HCEC 1CT (cell line): ENCODE results near the gene MON1A.

Experiments
- DNase-seq: peaks from one replicate; pipeline ENCODE4 v3.0.0-alpha.2; 2017

MON1A gene

DNA sequence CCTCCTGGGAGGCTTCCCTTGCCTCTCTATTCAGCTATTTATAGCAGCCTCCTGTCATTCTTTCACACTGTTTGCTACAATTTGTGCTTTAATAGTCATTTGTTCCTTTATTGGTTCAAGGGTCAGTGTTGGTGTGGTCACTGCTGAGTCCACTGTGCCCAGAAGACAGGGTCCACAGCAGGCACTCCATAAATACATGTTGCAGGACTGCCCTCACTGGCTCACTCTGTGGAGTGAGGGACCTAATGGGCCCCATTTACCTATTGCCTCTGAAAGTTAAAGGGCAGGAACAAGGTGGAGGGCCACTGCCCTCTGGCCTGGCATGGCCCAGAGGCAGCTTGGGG, 42.7 kb downstream of the MON1A start:
- DNase-seq = no peak

GRCh38 chr3:49883998-49884397, 45.6 kb downstream of the MON1A start:
- DNase-seq = no peak

GRCh38 chr3:49882166-49882565, 47.4 kb downstream of the MON1A start:
- no peak for DNase-seq

- no peak for DNase-seq
Measured at GRCh38 chr3:49880581-49881315, 48.9 kb downstream of the MON1A start.

GRCh38 chr3:49879721-49880120, 49.9 kb downstream of the MON1A start:
- DNase-seq = no peak

DNA sequence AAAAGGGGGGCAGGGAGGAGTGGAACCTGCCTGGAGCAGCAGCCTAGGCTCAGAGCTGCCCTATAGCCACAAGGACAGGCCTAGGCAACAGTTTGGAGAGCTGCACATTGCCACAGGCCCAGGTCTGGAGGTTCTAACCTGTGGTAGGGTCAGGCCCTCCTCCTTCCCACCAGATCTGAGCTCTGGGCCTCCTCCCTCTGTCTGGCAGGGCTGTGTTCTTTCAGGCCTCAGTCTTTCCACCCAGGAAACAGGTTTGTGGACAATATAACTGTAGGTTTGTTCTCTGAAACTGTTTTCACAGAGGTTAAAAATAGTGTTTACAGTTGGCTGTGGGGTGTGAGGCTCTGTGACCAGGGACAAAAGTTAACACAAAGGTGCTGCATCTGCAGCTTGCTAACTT, 50.9 kb downstream of the MON1A start:
- DNase-seq = no peak

DNA sequence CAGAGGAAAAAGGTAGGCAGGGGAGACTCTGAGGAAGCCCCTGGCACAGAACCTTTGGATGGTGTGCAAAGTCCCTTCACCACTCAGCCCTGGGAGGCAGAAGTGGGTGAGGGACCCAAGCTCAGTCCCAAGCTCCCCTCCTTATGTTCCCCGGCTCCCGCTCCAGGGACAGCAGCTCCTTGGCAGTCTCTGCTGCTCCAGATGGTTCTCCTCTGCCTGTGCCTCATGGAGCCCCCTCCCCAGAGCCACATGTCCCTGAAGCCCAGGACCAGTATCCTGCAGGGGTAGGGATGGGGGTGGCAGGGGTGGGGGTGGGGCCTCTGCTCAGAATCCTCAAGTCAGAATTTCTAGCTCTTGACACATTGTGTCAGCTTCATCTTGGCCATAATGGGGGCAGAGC, 51.9 kb downstream of the MON1A start:
- DNase-seq = no peak

DNA sequence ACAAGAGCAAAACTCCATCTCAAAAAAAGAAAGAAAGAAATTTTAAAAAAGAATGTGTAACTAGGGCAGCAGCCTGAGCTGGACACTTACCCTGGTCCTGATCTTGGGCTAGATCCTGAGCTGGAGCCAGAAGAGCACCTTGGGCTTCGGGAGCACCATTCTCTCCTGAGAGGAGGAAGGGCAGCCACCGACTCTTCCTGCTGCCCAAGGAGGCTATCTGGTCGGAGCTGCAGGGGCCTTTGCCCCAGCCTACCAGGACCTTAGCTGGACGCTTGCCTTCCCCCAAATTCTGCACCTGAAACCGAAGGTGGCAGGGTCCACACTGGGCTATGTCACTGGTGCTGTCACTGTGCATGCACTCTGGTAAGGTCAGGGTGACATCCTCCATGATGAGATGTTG, 53.0 kb downstream of the MON1A start:
- DNase-seq = no peak

GRCh38 chr3:49873623-49874022, 56.0 kb downstream of the MON1A start:
- DNase-seq = no peak

DNA sequence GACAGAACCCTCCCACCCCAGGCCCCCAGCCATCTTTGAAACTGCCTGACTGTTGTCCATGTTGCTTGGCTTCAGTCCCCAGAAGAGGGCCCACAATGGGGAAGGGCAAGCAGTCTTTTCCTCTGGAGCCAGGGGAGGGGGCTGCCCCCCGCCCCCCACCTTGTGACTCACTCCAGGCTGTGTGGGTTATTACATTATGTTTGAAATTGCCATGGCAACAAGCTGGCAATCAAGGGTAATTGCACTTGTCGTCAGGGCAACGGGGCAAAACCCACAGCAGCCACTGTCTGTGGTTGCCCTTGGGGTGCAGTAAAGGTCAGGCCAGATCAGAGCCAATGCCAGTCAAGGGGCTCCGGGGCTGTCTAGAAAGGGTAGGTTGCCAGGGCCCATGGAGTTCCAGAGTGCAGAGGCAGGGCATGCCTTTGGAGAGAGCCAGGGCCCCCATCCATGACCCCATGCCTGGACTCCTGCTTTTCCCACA, 56.8 kb downstream of the MON1A start:
- no peak for DNase-seq

DNA sequence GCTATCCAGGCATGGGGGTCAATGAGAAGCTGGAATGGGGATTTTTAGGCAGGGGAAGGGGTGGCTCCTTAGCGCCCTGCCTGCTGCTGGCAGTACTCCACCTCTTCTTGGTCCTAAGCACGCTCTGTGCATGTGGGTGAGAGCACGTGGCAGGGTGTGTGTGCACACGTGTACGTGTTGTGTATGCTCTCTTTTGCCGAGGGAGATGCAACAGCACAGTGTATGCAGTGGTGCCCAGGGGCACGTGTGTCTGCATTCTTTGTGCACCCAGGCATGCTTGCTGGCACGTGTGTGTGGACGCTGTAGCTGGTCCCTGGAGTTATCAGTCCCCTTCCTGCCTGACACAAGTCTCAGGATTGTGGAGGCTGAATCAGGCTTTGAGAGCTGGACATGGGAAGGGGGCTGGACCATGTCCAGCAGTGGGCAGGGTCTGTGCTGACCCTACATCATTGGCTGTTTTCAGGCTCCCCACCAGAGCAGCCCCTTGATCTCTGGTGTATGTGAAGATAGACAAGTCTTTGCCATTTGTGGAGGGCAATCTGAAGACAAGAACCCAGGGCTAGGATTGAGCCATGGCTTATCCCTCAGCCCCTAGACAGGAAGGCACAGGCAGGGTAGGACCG, 58.0 kb downstream of the MON1A start:
- no peak for DNase-seq

GRCh38 chr3:49869525-49870126, 60.0 kb downstream of the MON1A start, which contains the start of gene CAMKV:
Gene CAMKV (minus strand): TSS chr3:49869906. CDS start chr3:49862388, 7,518 bp downstream.
- no peak for DNase-seq

DNA sequence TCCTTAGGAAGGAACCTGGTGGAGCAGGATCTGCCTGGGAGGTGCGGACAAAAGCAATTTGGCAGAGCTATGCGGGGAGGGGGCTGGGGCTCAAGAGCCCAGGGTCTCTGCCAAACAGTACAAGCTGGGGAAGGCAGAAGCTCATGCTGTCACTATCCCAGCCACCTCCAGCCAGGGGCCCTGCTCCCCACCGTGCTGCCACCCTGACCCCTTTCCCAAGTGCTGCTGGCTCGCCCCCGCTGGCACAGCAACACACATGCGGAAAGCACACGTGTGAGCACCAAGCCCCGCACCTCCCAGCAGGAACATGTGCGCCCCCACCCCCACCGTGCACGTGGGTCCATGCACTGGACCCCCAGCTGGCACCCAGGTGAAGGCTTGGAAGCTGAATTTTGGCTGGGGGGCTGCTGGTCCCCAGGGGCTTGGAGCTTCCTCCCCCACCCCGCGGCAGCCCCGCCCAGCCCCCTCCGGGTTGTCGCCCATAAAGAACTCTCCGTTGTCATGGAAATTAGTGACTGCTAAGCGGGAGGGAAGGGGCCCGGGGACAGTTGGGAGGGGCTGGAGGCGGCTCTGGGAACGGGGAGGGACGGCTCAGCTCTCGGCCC, 60.6 kb downstream of the MON1A start:
- no peak for DNase-seq

- no peak for DNase-seq
Measured at GRCh38 chr3:49867871-49868321, 61.7 kb downstream of the MON1A start.

DNA sequence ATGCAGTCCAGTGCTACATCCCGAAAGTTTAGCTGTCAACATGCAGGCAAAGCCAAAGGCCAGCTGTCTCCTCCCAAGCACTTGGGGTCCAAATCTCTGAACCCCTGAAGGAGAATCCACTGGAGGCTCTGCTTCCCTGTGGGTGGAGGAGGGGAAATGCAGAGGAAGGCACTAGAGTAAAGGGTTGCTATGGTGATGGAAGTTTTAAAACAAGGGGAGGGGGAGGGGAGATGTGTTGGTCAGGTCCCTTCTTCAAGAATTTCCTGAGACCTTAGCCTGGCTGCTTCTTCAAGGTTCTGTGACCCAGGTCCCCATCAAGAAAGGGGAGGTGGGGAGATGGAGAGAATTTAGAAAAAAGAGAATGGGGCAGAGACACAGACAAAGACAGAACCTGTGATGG, 62.2 kb downstream of the MON1A start:
- no peak for DNase-seq

DNA sequence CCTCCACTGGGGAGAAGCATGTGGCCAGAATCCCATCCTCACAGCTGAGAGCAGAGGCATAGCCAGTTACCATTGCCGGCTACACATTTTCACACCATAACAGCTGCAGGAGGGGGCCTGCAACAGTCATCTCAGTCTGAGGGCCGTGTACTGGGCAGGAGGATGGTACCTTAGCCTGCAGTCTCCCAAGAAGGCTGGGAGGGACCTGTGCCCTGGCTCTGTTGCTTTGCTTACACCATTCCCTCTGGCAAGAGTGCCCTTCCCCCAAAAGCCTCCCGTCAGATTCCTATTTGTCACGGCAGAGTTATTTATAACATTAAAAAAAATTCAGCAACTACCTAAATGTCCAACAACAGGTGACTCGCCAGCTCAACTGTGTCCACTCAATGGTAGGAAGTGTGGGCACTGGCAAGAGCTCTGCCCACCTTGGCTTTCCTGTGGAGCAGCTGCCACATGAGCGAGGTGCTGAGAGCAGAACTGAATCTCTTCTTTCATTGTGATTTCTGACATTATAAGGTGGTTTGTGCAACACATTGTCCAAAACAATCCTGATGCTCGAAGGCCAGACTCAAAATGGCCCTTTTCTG, 64.3 kb downstream of the MON1A start:
- DNase-seq = no peak

GRCh38 chr3:49864505-49864904, 65.1 kb downstream of the MON1A start:
- no peak for DNase-seq

DNA sequence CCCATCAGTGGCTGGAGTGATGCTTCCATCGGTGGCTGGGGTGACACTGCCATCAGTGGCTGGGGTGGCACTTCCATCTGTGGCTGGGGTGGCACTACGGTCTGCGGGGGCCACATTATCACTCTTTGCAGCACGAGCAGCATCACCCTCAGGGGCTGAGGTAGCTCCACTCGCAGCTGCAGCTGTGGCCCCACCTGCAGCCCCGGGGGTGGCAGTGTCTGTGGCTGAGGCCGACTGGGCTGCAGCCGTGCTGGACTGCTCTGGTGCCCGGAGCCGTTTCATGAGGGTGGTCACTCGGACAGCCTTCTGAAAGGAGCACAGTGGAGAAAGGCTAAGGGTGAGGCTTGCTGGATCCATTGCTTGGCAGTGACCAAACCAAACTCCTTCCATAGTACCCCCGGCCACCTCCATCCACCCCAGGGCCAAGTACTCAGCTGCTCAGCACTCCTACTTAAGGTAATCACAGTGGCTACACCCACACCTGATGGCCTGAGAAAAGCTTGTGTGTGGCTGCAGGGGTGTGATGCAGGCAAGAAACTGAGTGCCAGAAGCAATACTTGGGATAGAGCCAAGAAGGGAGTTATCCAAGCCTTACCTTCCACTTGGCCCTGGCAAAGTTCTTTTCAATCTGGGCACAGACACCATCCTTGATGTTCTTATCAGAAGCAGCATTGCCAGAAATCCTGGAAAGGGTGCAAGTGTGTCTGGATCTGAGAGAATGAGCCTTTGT, 69.9 kb downstream of the MON1A start:
- no peak for DNase-seq
